GM18951 (cell line): ENCODE measurements around the gene TLCD5.

Source experiments
- POLR2A ChIP-seq: IDR thresholded peaks from 4 replicates; pipeline ENCODE4 v1.6.1; 2011; ENCODE audit warnings: mild to moderate bottlenecking; ENCODE audit not compliant: insufficient read length, insufficient read depth; ENCODE audit errors: extremely low read depth
- in situ Hi-C: fragments of 300-500 bp; cut with MboI; formaldehyde crosslinking; loops from one replicate; pipeline ENCODE4 v1.12.0; 2022; ENCODE audit warnings: low sequenced_read_pairs, mixed read lengths, inconsistent platforms; ENCODE audit not compliant: unreplicated experiment

TLCD5 gene

GRCh38 chr11:120296554-120296953, 28.5 kb upstream of the TLCD5 start:
- TF ChIP-seq POLR2A: no peak
- in situ Hi-C loops: no loop called here

DNA sequence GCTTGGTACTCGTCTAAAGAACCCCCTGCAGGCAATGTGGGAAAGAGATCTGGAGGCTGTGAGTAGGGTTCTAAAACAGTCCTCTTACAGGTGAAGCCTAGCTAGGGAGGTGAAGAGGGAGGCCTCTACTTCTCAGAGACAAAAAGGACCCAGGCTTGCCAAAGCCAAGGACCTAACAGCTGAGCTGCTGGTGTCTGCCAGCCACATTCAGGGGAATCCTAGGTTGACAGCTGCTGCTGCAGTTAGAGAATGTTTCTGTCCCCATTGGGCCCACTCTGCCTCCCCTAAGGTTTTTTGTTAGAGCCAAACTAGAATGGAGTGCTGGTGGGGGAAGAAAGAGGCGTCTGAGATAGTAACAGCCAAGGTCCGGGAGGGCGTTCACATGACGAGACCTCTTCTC, 26.6 kb upstream of the TLCD5 start:
- TF ChIP-seq POLR2A: no peak
- in situ Hi-C loops: no loop called here

- in situ Hi-C loops: no loop called here
Measured at GRCh38 chr11:120302001-120302805, 22.9 kb upstream of the TLCD5 start.

GRCh38 chr11:120303004-120303637, 22.0 kb upstream of the TLCD5 start:
- TF ChIP-seq POLR2A: no peak
- in situ Hi-C loops: no loop called here

More at GRCh38 chr11:120302001-120302805, 22.9 kb upstream of the TLCD5 start:
- TF ChIP-seq POLR2A: no peak

DNA sequence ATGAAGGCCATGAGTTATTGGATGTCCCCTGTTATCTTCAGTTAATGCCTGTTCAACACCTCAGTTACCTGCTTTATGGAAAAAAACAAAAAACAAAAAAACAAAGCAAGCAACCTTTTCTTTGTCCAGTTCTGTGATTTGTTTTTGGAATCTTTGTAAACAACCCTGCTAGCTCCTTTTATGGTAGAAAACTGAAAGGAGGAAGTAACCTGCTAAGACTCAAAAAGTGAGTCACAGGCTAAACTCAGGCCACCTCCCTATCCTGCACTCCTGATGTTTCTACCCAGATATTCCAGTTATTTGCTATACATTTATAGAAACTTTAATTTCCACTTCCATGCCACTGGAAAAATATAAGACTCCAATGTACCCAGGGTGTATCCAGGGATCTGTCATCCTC, 20.6 kb upstream of the TLCD5 start:
- in situ Hi-C loops: no loop called here
- no peak for TF ChIP-seq POLR2A

DNA sequence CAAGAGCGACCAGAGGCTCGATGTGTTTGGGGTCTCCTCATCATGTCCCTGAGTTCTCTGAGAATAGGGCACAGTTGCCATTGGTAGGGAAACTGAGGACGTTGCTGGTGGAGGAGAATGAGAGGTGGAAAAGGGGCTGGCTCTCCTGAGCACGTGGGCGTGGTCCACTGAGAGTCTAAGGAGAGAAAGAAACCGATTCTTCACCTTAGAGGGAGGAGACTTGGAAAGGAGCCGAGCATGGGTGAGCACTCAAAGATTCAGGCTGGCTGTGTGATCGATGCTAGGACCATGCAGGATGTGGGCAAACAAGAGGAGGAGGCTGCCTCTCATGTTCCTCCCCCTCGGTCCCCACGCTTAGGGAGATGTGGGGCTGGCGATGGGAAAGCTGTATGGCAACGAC, 19.8 kb upstream of the TLCD5 start:
- no peak for TF ChIP-seq POLR2A
- in situ Hi-C loops: loop anchor here (5.0 kb wide), 1 partner anchor 68 kb away; no protein-coding TSS in a partner anchor

DNA sequence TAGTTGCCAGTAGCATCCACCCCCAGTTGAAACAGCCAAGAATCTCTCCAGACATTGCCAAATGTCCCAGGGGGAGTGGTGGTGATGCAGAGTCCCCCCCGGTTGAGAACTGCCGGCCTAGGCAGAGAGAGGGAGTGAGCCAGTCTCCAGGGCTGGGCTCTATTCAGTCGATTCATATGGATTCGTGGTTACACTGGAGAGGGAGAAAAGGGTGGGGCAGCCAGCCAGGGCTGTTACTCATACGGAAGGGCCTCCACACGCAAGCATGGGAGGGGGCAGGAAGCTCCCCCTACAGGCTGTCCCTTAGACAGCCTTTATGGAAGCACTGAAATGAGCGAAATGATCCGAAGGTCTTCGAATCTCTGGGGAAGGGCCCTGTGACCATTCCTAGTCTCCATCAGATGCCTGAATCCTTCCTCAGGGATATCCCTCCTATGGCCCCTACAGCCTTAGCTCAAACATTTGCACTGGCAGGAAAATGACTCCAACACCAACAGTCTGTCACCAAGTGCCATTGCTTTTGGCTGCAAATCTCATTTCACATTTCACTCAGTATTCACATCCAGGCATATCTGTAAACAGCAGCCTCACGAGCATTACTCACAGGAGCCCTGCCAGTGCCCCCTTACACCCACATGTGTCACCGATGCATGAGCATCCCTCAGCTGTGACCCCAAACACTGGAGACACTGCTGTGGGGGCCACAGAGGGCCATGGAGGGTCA, 18.4 kb upstream of the TLCD5 start:
- in situ Hi-C loops: loop anchor here (5.0 kb wide), 1 partner anchor 69 kb away; no protein-coding TSS in a partner anchor
- TF ChIP-seq POLR2A: no peak

- TF ChIP-seq POLR2A: no peak
- in situ Hi-C loops: loop anchor here (5.0 kb wide), 1 partner anchor 70 kb away; no protein-coding TSS in a partner anchor
Measured at GRCh38 chr11:120307476-120307875, 17.6 kb upstream of the TLCD5 start.

GRCh38 chr11:120308081-120308480, 17.0 kb upstream of the TLCD5 start:
- in situ Hi-C loops: loop anchor here (5.0 kb wide), 1 partner anchor 71 kb away; no protein-coding TSS in a partner anchor
- no peak for TF ChIP-seq POLR2A

- TF ChIP-seq POLR2A: no peak
- in situ Hi-C loops: no loop called here
Measured at GRCh38 chr11:120310870-120311269, 14.2 kb upstream of the TLCD5 start.

DNA sequence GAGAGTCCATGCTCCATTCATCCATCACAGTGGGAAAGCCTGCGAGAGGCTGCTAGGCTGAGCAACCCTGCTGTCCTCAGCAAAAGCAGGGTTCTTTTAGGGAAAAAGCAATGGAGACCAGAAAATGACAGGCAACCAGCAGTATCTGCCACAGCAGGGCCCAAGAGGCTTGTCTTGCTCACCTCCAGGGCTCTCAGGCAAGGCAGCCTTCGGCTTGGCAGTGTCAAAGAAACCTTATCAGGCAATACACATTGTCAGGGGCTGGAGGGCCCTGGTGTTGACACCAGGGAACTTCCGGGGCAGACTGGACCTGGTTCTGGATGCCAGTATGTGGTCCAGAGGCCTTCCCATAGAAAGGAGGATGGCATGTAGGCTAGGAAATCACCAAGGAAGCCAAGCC, 10.2 kb upstream of the TLCD5 start:
- in situ Hi-C loops: no loop called here
- no peak for TF ChIP-seq POLR2A

GRCh38 chr11:120316880-120317688, 8.0 kb upstream of the TLCD5 start:
- in situ Hi-C loops: no loop called here
- no peak for TF ChIP-seq POLR2A

- in situ Hi-C loops: no loop called here
Measured at GRCh38 chr11:120317689-120318480, 7.2 kb upstream of the TLCD5 start.

More at GRCh38 chr11:120317689-120318480, 7.2 kb upstream of the TLCD5 start:
- no peak for TF ChIP-seq POLR2A
